Natural killer cell (primary cell): ENCODE measurements around the gene MAPKAP1. TPM values are rescaled to one million over a fixed set of nuclear protein-coding genes. Genes with fewer than 3 reads are reported as not detected.

ENCODE experiments used
- ATAC-seq, 3 donors: fragments of 150-1000 bp in 2 of 3; fragments of 200-7000 bp in 1 of 3; cut with Tn5 transposase; 1 replicate in 1 of 3; 2 replicates in 2 of 3; pipeline ENCODE4 v1.10.0; 2021; ENCODE audit warnings: mild to moderate bottlenecking in 2 of 3, moderate library complexity in 2 of 3
- DNase-seq, 2 donors: peaks; one replicate each; pipeline versions ENCODE4 v3.0.0 to v3.0.0-alpha.2; 2013 to 2021; ENCODE audit warnings: mixed read lengths in 1 of 2
- H3K27ac ChIP-seq: one replicate; pipeline ENCODE4 v1.5.1; 2013; ENCODE audit warnings: mild to moderate bottlenecking, low read length
- H3K27me3 ChIP-seq: one replicate; pipeline ENCODE4 v1.6.1; 2013; ENCODE audit warnings: low read length; ENCODE audit not compliant: control insufficient read depth, insufficient read depth
- H3K36me3 ChIP-seq: one replicate; pipeline ENCODE4 v1.6.1; 2013; ENCODE audit warnings: low read length; ENCODE audit not compliant: control insufficient read depth, insufficient read depth
- H3K4me1 ChIP-seq: one replicate; pipeline ENCODE4 v1.6.1; 2013; ENCODE audit warnings: low read length; ENCODE audit not compliant: control insufficient read depth, insufficient read depth
- H3K4me3 ChIP-seq: one replicate; pipeline ENCODE4 v1.5.1; 2013; ENCODE audit warnings: low read length
- H3K9me3 ChIP-seq: one replicate; pipeline ENCODE4 v1.6.1; 2013; ENCODE audit warnings: low read length; ENCODE audit not compliant: control insufficient read depth, insufficient read depth
- H3K27ac Mint-ChIP-seq, 2 donors: one replicate each; pipeline ENCODE4 v1.8.0; 2022; ENCODE audit warnings: mild to moderate bottlenecking in 2 of 2, mixed read lengths in 2 of 2, moderate library complexity in 1 of 2
- H3K27me3 Mint-ChIP-seq, 2 donors: one replicate each; pipeline ENCODE4 v1.8.0; 2022; ENCODE audit warnings: low read depth in 2 of 2, mixed read lengths in 2 of 2
- H3K36me3 Mint-ChIP-seq: one replicate; pipeline ENCODE4 v1.8.0; 2022; ENCODE audit warnings: mixed read lengths
- H3K4me1 Mint-ChIP-seq, 2 donors: one replicate each; pipeline ENCODE4 v1.8.0; 2022; ENCODE audit warnings: mixed read lengths in 2 of 2
- H3K4me3 Mint-ChIP-seq: one replicate; pipeline ENCODE4 v1.8.0; 2022; ENCODE audit warnings: mild to moderate bottlenecking, moderate library complexity, mixed read lengths
- H3K9me3 Mint-ChIP-seq, 2 donors: one replicate each; pipeline ENCODE4 v1.8.0; 2022; ENCODE audit warnings: mixed read lengths in 2 of 2
- WGBS: methylation state at CpG from one replicate; pipeline ENCODE4 v1.1.7; 2013; ENCODE audit warnings: missing lambda C conversion rate; ENCODE audit not compliant: insufficient coverage; 5-methylcytosine and 5-hydroxymethylcytosine counted together
- intact Hi-C: fragments of 100-400 bp; cut with micrococcal nuclease; formaldehyde crosslinking; loops from one replicate; pipeline ENCODE4 v1.14.2; 2022
- total RNA-seq, 4 donors: library from RNA; stranded (reverse); fragments of 120-200 nt in 1 of 4; gene quantifications; one replicate each; pipeline versions ENCODE4 v1.2.3 to v1.2.4, GENCODE V29; 2013 to 2022
- TF ChIP-seq, protein P1 (sequence below): fragments of 200-600 bp; IDR thresholded peaks from one replicate; pipeline ENCODE4 v1.8.0; 2022; ENCODE audit warnings: antibody characterized with exemption

MAPKAP1 gene
- total RNA-seq, 3 donors from 2014 or later (not counting 1 experiment from before 2014, with no cell fraction given), result 51.1 to 73.0 (median 58.8) TPM

DNA sequence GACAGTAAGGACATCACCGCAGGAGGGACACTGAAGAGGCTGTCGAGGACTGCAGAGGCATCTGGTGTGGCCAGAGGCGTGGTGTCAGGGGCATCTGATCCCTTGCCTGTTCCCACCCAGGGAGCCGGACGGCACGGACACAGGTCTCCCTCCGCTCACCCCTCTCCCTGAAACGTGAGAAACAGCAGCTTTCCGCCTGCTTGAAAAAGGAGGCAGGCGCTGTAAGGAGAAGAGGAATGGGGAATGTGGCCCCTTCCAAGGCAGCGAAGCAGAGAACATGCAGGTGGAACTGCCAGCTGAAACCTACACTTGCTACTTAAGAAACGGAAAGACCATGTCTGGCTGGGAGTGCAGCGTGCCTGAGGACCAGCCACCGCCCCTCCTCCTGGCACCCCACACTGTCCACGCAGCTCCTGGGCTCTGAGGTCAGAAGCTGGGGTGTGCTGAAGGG, 269.2 kb downstream of the MAPKAP1 start:
- H3K4me1 Mint-ChIP-seq, result no peaks in the 10 kb centered on the region
- DNase-seq (no peak), ATAC-seq (no peak)
- H3K36me3 ChIP-seq, result peaks cover 3% of the 10 kb centered on the region
- H3K4me1 ChIP-seq, result no peaks in the 10 kb centered on the region
- H3K27ac ChIP-seq, result no peak overlapping the region
- no peak overlapping the region for H3K4me3 ChIP-seq
- no peaks in the 10 kb centered on the region for H3K27me3 Mint-ChIP-seq
- intact Hi-C loops, result no loop called here
- H3K4me3 Mint-ChIP-seq, result no peak overlapping the region
- no peaks in the 10 kb centered on the region for H3K9me3 ChIP-seq
- TF ChIP-seq, protein P1, sequence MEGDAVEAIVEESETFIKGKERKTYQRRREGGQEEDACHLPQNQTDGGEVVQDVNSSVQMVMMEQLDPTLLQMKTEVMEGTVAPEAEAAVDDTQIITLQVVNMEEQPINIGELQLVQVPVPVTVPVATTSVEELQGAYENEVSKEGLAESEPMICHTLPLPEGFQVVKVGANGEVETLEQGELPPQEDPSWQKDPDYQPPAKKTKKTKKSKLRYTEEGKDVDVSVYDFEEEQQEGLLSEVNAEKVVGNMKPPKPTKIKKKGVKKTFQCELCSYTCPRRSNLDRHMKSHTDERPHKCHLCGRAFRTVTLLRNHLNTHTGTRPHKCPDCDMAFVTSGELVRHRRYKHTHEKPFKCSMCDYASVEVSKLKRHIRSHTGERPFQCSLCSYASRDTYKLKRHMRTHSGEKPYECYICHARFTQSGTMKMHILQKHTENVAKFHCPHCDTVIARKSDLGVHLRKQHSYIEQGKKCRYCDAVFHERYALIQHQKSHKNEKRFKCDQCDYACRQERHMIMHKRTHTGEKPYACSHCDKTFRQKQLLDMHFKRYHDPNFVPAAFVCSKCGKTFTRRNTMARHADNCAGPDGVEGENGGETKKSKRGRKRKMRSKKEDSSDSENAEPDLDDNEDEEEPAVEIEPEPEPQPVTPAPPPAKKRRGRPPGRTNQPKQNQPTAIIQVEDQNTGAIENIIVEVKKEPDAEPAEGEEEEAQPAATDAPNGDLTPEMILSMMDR, result no peak
- no peak overlapping the region for H3K27ac Mint-ChIP-seq
- 95% methylated on average over 14 of the region's 15 CpGs for WGBS
- no peaks in the 10 kb centered on the region for H3K9me3 Mint-ChIP-seq
- no peaks in the 10 kb centered on the region for H3K36me3 Mint-ChIP-seq
- H3K27me3 ChIP-seq, result no peaks in the 10 kb centered on the region

DNA sequence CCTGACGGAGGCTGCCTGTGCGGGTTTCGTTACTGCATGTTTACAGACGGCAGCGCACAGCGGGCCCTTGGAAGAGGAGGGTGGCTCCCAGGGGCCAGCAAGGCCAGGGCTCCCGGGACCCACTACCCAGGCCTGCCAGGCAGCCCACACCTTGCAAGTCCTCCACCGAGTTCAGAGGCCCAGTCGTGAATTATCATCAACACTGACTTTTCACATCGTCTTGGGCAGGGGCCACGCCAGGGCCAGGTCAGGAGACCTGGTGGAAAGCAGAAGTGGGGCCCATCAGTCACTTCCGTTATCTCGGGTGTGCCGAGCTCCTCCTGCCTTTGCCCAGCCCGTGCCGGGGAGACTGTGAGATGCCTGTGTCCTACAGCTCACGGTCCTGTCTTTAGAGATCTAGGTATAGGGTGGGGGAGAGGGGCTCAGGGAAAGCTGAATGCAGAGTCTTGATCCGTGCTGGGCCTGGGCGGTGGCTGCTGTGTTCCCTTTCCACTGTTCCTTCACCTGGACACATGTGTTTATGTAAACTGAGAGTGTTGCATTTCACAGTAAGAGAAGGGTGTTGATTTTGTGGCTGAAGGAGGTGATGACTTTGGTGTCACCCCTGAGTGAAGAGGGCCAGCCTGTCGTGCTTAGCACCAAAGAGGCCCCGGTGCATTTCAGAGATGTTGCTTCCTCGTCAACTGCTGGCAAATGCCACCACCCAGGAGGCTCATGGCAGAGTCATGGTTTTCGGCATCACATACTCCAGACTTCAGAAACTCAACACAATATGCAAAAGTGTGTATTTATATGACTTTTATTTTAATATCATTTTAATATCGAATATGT, 270.2 kb downstream of the MAPKAP1 start:
- Histone ChIP-seq H3K4me1 (no peaks in the 10 kb centered on the region), H3K4me3 (no peak overlapping the region), H3K27me3 (no peaks in the 10 kb centered on the region), H3K27ac (no peak overlapping the region), H3K9me3 (no peaks in the 10 kb centered on the region), H3K36me3 (peaks cover 3% of the 10 kb centered on the region)
- DNase-seq, result no peak
- intact Hi-C loops, result no loop called here
- H3K27ac Mint-ChIP-seq, result no peak overlapping the region
- TF ChIP-seq, protein P1, result no peak
- H3K4me3 Mint-ChIP-seq, result no peak overlapping the region
- no peaks in the 10 kb centered on the region for H3K4me1 Mint-ChIP-seq
- no peaks in the 10 kb centered on the region for H3K36me3 Mint-ChIP-seq
- no peak for ATAC-seq
- WGBS, result 89% methylated on average over 22 of the region's 24 CpGs
- no peaks in the 10 kb centered on the region for H3K27me3 Mint-ChIP-seq
- no peaks in the 10 kb centered on the region for H3K9me3 Mint-ChIP-seq

DNA sequence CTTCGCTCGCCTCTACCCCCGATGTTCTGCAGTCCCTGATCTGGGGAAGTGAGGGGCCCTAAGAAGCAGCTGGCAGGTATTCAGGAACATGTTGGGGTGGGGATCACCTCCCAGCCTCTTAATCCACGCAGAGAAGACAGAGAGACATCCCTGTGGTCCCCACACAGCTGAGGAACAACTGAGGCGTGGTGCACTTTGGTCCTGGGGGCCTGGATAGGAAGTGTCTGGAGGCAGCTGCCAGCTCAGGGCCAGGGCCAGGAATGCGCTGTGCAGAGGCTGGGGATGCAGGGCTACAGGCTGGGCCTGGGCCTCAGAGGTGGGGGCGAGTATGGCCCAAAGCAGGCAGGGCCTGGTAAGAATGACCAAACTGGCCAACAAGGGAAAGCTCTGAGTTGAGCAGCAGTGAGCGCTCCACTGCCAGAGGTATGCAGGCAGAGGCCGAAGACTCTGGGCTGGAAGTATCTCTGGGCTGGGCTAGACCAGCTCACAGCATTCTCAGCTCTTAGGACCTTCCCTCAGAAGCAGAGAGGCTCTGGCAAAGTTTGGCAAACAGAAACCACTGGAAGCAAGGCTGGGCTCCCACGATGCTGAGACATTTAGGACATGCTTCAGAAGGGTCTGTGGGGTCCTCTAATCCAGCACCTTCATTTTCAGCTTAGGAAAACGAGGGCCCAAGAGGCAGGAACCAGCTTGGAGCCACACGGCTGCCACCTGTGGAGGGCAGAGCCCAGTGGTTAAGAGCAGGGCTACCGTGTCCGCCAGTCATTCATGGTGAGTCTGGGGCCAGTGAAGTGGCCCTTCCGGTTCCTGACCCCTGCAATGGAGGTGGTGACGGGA, 271.0 kb downstream of the MAPKAP1 start:
- H3K9me3 Mint-ChIP-seq, result no peaks in the 10 kb centered on the region
- no peak for ATAC-seq
- H3K9me3 ChIP-seq, result no peaks in the 10 kb centered on the region
- TF ChIP-seq, protein P1, result no peak
- no peaks in the 10 kb centered on the region for H3K27me3 Mint-ChIP-seq
- no peaks in the 10 kb centered on the region for H3K4me1 Mint-ChIP-seq
- no peak overlapping the region for H3K27ac ChIP-seq
- H3K4me3 Mint-ChIP-seq, result no peak overlapping the region
- peaks cover 3% of the 10 kb centered on the region for H3K36me3 ChIP-seq
- no peaks in the 10 kb centered on the region for H3K4me1 ChIP-seq
- WGBS, result 94% methylated on average over 16 of the region's 16 CpGs
- no peak overlapping the region for H3K27ac Mint-ChIP-seq
- no peaks in the 10 kb centered on the region for H3K36me3 Mint-ChIP-seq
- intact Hi-C loops, result no loop called here
- DNase-seq, result no peak
- H3K27me3 ChIP-seq, result no peaks in the 10 kb centered on the region
- H3K4me3 ChIP-seq, result no peak overlapping the region
